Activated CD8-positive, alpha-beta T cell treated with anti-CD3 and anti-CD28 coated beads, Interleukin-2, amount 10 ng/mL, durations not matched to agents 7 days and 5 days (primary cell): ENCODE results near the gene BSCL2. TPM values are rescaled to one million over a fixed set of nuclear protein-coding genes. Genes with fewer than 3 reads are reported as not detected.
"Not testable (repeated sequence)": the region's sequence is repeated elsewhere in the genome, so short reads cannot be mapped to it uniquely, and the experiment has no call there.

Source experiments
- ATAC-seq: fragments of 150-1000 bp; cut with Tn5 transposase; one replicate; pipeline ENCODE4 v1.10.0; 2021; ENCODE audit warnings: moderate library complexity
- CTCF ChIA-PET: fragments of 350-600 bp; sonication (Branson Sonifier 250); formaldehyde crosslinking; loops from one replicate; lab custom pipeline; 2021; ENCODE audit warnings: antibody characterized with exemption; lab: Charles Lee
- POLR2A ChIA-PET: fragments of 350-600 bp; sonication (Branson Sonifier 250); formaldehyde crosslinking; loops from one replicate; lab custom pipeline; 2021; ENCODE audit warnings: antibody characterized with exemption; lab: Charles Lee
- DNase-seq: peaks from one replicate; pipeline ENCODE4 v3.0.0-alpha.2; 2020
- H3K27ac Mint-ChIP-seq: one replicate; pipeline ENCODE4 v1.8.0; 2021; ENCODE audit warnings: mild to moderate bottlenecking, mixed read lengths
- H3K27me3 Mint-ChIP-seq: one replicate; pipeline ENCODE4 v1.8.0; 2021; ENCODE audit warnings: low read depth, mixed read lengths
- H3K36me3 Mint-ChIP-seq: one replicate; pipeline ENCODE4 v1.8.0; 2021; ENCODE audit warnings: low read depth, mixed read lengths
- H3K4me1 Mint-ChIP-seq: one replicate; pipeline ENCODE4 v1.8.0; 2021; ENCODE audit warnings: low read depth, mixed read lengths
- H3K4me3 Mint-ChIP-seq: one replicate; pipeline ENCODE4 v1.8.0; 2021; ENCODE audit warnings: mild to moderate bottlenecking, mixed read lengths
- H3K9me3 Mint-ChIP-seq: one replicate; pipeline ENCODE4 v1.8.0; 2022; ENCODE audit warnings: mixed read lengths; ENCODE audit not compliant: insufficient read depth
- total RNA-seq, 2 experiments: library from RNA; stranded (reverse); gene quantifications; one replicate each; pipeline ENCODE4 v1.2.3, GENCODE V29; 2021

Gene BSCL2
- total RNA-seq, 2 experiments from 2014 or later: 30.3 to 39.9 TPM

DNA sequence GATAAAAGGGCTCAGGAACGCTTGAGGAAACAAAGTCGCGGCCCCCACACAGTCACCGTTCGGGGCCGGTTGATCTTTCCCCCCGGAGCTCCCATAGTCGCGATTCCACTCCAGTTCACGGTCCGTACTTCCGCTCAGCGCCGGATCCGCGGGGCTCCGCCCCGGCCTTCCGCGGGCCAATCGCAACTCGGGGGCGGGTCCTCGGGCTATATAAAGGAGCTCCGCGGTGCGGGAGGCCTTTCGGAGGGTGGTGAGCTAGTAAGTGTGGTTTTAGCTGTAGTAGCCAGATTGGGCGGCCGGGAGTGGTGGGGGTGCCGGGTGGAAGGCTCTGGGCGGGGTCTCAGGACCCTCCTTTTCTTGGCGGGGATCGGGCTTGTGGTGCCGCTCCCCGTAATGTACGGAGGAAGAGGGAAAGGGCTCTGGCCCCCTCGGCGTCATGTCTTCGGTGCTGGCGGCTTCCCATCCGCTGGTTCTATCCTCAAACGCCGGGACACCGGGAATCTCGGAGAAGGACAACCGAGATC lies 42.1 kb downstream of the BSCL2 start, which contains the start of the genes C11orf98 and CSKMT:
C11orf98 (minus strand) TSS at position 136 of the 524 bp plus-strand sequence; CDS start at position 95, 41 bp downstream.
CSKMT (plus strand) TSS at position 238 of the 524 bp plus-strand sequence. CDS start 568 bp downstream, outside the sequence.
- H3K27ac Mint-ChIP-seq: peak within 1 kb of the TSS; percentile 93
- peaks cover 38% of the 10 kb centered on the region for H3K4me1 Mint-ChIP-seq
- H3K9me3 Mint-ChIP-seq: no peaks in the 10 kb centered on the region
- ChIA-PET CTCF (interaction anchor here (0.8 to 3.4 kb wide), 31 partner anchors 10 to 272 kb away, joined by 3 to 23 read pairs (median 4); partner anchors contain the start of genes EML3, HNRNPUL2, INTS5 and POLR2G), POLR2A (interaction anchor here (0.5 to 6.1 kb wide), 53 partner anchors 9 to 1751 kb away, joined by 3 to 76 read pairs (median 6); partner anchors contain the start of genes B3GAT3, BSCL2, EEF1G and GANAB)
- H3K4me3 Mint-ChIP-seq: peak within 1 kb of the TSS; percentile 98
- ATAC-seq (peak; percentile 93), DNase-seq (peak; percentile 97)
- peaks cover 59% of the 10 kb centered on the region for H3K36me3 Mint-ChIP-seq
- H3K27me3 Mint-ChIP-seq: no peaks in the 10 kb centered on the region

DNA sequence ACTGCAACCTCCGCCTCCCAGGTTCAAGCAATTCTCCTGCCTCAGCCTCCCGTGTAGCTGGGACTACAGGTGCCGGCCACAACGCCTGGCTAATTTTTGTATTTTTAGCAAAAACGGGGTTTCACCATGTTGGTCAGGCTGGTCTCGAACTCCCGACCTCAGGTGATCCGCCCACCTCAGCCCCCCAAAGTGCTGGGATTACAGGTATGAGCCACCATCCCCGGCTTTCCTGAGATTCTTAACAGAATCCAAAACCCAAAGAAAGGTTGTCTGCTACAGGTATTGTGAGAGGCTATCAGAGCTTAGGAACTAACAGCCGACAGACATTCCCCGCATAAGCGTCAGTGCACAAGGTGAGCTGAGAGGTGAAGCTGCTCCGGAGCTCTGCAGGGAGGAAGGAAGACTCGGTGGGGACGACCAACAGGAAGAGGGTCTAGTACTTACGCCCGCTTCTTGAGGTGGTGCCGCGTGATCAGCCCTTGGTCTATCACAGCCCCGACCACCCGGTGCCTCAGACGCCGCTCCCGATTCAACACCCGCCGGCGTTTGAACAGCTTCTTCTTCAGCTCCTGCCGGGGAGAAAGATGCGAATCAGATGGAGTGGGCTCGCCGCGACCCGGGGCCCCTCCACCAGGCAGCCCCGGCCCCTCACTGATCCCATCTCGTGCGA lies 42.7 kb downstream of the BSCL2 start:
- Mint-ChIP-seq H3K27ac (peak overlapping the region; percentile 93), H3K27me3 (no peaks in the 10 kb centered on the region), H3K36me3 (peaks cover 57% of the 10 kb centered on the region), H3K4me1 (peaks cover 33% of the 10 kb centered on the region), H3K9me3 (no peaks in the 10 kb centered on the region), H3K4me3 (peak overlapping the region; percentile 98)
- CTCF ChIA-PET: interaction anchor here (0.8 to 3.4 kb wide), 31 partner anchors 9 to 272 kb away, joined by 3 to 23 read pairs (median 4); partner anchors contain the start of genes EML3, HNRNPUL2, INTS5 and POLR2G
- POLR2A ChIA-PET: interaction anchor here (0.7 to 6.1 kb wide), 50 partner anchors 7 to 1751 kb away, joined by 3 to 76 read pairs (median 6); partner anchors contain the start of genes B3GAT3, BSCL2, EEF1G and GANAB
- DNase-seq: peak; percentile 76
- peak; percentile 48 for ATAC-seq

- no peaks in the 10 kb centered on the region for H3K27me3 Mint-ChIP-seq
- CTCF ChIA-PET: interaction anchor here (0.7 to 1.4 kb wide), 6 partner anchors 11 to 232 kb away, joined by 3 to 5 read pairs (median 4); no protein-coding TSS in a partner anchor
- ATAC-seq: no peak
- peak overlapping the region; percentile 26 for H3K27ac Mint-ChIP-seq
- DNase-seq: no peak
- POLR2A ChIA-PET: interaction anchor here (0.6 to 4.1 kb wide), 5 partner anchors 8 to 64 kb away, joined by 3 to 62 read pairs (median 7); partner anchors contain the start of genes C11orf98, CSKMT and GANAB
- no peak overlapping the region for H3K4me3 Mint-ChIP-seq
- no peaks in the 10 kb centered on the region for H3K9me3 Mint-ChIP-seq
- H3K4me1 Mint-ChIP-seq: peaks cover 19% of the 10 kb centered on the region
- H3K36me3 Mint-ChIP-seq: peaks cover 7% of the 10 kb centered on the region
Measured at GRCh38 chr11:62656796-62657429, 50.3 kb downstream of the BSCL2 start.

DNA sequence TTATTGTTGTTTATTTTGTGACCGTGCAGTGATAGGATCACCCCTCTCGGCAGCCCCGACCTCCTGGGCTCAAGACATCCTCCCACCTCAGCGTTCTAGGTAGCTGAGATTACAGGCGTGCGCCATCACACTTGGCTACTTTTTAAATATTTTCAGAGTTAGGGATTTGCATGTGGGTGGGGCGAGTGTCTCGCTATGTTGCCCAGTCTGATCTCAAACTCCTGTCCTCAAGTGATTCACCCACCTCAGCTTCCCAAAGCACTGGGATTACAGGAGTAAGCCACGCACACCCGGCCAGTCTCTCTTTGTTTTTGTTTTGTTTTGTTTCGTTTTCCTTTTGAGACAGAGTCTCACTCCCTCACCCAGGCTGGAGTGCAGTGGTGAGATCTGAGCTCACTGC lies 52.9 kb downstream of the BSCL2 start:
- DNase-seq (no peak), ATAC-seq (no peak)
- ChIA-PET POLR2A (interaction anchor here (0.7 to 4.1 kb wide), 5 partner anchors 11 to 33 kb away, joined by 3 to 62 read pairs (median 3); partner anchors contain the start of genes B3GAT3, C11orf98 and CSKMT), CTCF (interaction anchor here (1.8 to 2.3 kb wide), 3 partner anchors 10 to 40 kb away, joined by 5 to 15 read pairs (median 11); partner anchors contain the start of genes C11orf98, CSKMT, LBHD1 and UQCC3)
- peak overlapping the region; percentile 57 for H3K27ac Mint-ChIP-seq
- H3K36me3 Mint-ChIP-seq: peaks cover 12% of the 10 kb centered on the region
- H3K27me3 Mint-ChIP-seq: no peaks in the 10 kb centered on the region
- peaks cover 26% of the 10 kb centered on the region for H3K4me1 Mint-ChIP-seq
- H3K9me3 Mint-ChIP-seq: no peaks in the 10 kb centered on the region
- peak overlapping the region; percentile 23 for H3K4me3 Mint-ChIP-seq

- Mint-ChIP-seq H3K4me1 (peaks cover 26% of the 10 kb centered on the region), H3K27ac (peak overlapping the region; percentile 91), H3K9me3 (no peaks in the 10 kb centered on the region), H3K36me3 (peaks cover 25% of the 10 kb centered on the region), H3K27me3 (no peaks in the 10 kb centered on the region), H3K4me3 (peak overlapping the region; percentile 87)
- ATAC-seq: peak; percentile 7
- POLR2A ChIA-PET: interaction anchor here (0.6 to 2.1 kb wide), 23 partner anchors 9 to 189 kb away, joined by 3 to 27 read pairs (median 5); partner anchors contain the start of genes B3GAT3, C11orf98, CSKMT and HNRNPUL2
- no peak for DNase-seq
- CTCF ChIA-PET: interaction anchor here (1.0 to 1.4 kb wide), 5 partner anchors 8 to 258 kb away, joined by 3 to 10 read pairs (median 4); partner anchors contain the start of genes C11orf98, CSKMT and TUT1
Measured at GRCh38 chr11:62652161-62653006, 54.8 kb downstream of the BSCL2 start.

DNA sequence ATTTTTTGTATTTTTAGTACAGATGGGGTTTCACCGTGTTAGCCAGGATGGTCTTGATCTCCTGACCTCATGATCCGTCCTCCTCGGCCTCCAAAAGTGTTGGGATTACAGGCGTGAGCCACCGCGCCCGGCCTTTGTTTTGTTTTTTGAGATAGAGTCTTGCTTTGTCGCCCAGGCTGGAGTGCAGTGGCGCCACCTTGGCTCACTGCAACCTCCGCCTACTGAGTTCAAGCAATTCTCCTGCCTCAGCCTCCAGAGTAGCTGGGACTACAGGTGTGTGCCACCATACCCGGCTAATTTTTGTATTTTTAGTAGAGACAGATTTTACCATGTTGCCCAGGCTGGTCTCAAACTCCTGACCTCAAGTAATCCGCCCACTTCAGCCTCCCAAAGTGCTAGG lies 56.9 kb downstream of the BSCL2 start:
- not testable (repeated sequence) for H3K9me3 Mint-ChIP-seq, H3K27me3 Mint-ChIP-seq, DNase-seq, H3K27ac Mint-ChIP-seq, ATAC-seq, H3K4me3 Mint-ChIP-seq
- ChIA-PET CTCF (interaction anchor here (1.0 to 1.4 kb wide), 3 partner anchors 15 to 58 kb away, joined by 3 read pairs; partner anchors contain the start of genes C11orf98 and CSKMT), POLR2A (interaction anchor here (1.1 to 8.9 kb wide), 2 partner anchors 15 to 58 kb away, joined by 3 to 76 read pairs; partner anchors contain the start of genes C11orf98, CSKMT and GNG3)
- H3K36me3 Mint-ChIP-seq: peaks cover 33% of the 10 kb centered on the region
- H3K4me1 Mint-ChIP-seq: peaks cover 34% of the 10 kb centered on the region

- POLR2A ChIA-PET: interaction anchor here (1.1 to 8.9 kb wide), 4 partner anchors 16 to 191 kb away, joined by 3 to 76 read pairs (median 7); partner anchors contain the start of genes C11orf98, CSKMT, EML3 and LBHD1
Measured at GRCh38 chr11:62649486-62649885, 57.7 kb downstream of the BSCL2 start.

DNA sequence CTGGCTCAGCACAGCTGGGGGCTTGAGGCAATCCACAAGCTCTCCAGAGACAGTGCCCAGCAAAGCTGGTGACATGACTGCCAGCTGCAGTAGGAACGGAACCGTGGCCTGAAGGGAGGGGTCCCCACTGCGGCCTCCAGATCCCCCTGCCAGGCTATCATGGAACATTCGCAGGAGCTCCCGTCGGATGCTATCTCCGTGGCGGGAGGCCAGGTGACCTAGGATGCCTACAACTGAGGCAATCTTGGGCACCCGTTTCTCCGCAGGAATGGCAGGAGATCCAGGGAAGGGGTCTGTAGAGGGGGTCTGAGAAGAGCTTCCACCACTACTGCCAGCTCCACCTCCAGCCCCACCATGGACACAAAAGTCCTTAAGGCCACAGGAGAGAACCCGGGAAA lies 58.3 kb downstream of the BSCL2 start:
- Mint-ChIP-seq H3K36me3 (peaks cover 42% of the 10 kb centered on the region), H3K27me3 (no peaks in the 10 kb centered on the region), H3K4me1 (peaks cover 35% of the 10 kb centered on the region), H3K9me3 (no peaks in the 10 kb centered on the region), H3K27ac (no peak overlapping the region), H3K4me3 (no peak overlapping the region)
- no peak for ATAC-seq
- ChIA-PET CTCF (interaction anchor here (1.0 to 1.6 kb wide), 2 partner anchors 56 to 157 kb away, joined by 3 read pairs; no protein-coding TSS in a partner anchor), POLR2A (interaction anchor here (1.1 to 8.9 kb wide), 5 partner anchors 16 to 192 kb away, joined by 3 to 76 read pairs (median 5); partner anchors contain the start of genes B3GAT3, C11orf98, CSKMT and EML3)
- DNase-seq: no peak

More at GRCh38 chr11:62649486-62649885, 57.7 kb downstream of the BSCL2 start:
- DNase-seq (no peak), ATAC-seq (no peak)
- no peak overlapping the region for H3K4me3 Mint-ChIP-seq
- peaks cover 37% of the 10 kb centered on the region for H3K4me1 Mint-ChIP-seq
- peaks cover 37% of the 10 kb centered on the region for H3K36me3 Mint-ChIP-seq
- CTCF ChIA-PET: interaction anchor here (1.0 to 1.6 kb wide), 2 partner anchors 56 to 157 kb away, joined by 3 read pairs; no protein-coding TSS in a partner anchor
- H3K27ac Mint-ChIP-seq: no peak overlapping the region
- no peaks in the 10 kb centered on the region for H3K9me3 Mint-ChIP-seq
- H3K27me3 Mint-ChIP-seq: no peaks in the 10 kb centered on the region

DNA sequence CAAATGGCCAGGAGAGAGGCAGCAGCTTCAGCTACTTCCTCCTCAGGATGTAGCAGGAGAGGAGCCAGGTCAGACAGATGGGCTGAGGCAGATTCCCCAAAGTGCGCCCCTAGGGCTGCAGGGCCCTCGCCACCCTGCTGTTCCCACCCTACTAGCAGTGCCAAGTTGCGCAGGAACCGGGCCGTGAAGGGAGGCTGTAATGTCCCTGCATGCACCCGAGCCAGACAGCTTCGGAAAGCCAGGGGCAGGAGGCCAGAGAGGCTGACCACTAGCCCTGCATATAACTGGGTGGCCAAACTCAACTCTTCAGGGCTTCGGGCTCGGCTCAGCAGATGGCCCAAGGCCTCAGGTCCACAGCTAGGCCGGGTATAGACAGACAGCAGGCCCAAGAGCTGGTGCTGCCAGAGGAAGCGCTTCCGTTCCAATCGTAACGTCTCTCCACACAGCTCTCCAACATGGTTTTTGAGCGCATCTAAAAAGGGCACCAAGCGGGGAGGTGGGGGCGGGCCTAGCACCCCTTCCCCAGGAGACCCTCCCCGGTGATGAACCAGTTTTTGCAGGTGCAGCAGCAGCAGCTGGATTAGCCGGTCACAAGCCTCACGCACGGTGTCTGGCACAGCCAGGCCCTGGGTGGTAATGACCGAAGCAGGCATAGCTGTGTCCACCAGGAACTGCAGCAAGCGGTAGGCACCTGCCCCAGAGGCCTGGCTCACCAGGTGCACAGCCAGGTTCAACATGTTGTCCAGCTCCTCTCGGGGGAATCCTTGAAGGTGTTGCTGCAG lies 58.8 kb downstream of the BSCL2 start:
- POLR2A ChIA-PET: interaction anchor here (0.7 to 8.9 kb wide), 7 partner anchors 17 to 193 kb away, joined by 3 to 76 read pairs (median 3); partner anchors contain the start of genes B3GAT3, C11orf98, CSKMT and EML3
- H3K27me3 Mint-ChIP-seq: no peaks in the 10 kb centered on the region
- CTCF ChIA-PET: interaction anchor here (1.6 kb wide), 1 partner anchor 55 kb away, joined by 3 read pairs; no protein-coding TSS in a partner anchor

More for the DNA sequence above, 58.8 kb downstream of the BSCL2 start:
- no peak overlapping the region for H3K4me3 Mint-ChIP-seq
- peaks cover 43% of the 10 kb centered on the region for H3K36me3 Mint-ChIP-seq
- H3K9me3 Mint-ChIP-seq: no peaks in the 10 kb centered on the region
- ATAC-seq (no peak), DNase-seq (no peak)
- H3K27ac Mint-ChIP-seq: peak overlapping the region; percentile 43
- H3K4me1 Mint-ChIP-seq: peaks cover 32% of the 10 kb centered on the region
